ENCODE data around the gene NKAPL. TPM values are rescaled to one million over a fixed set of nuclear protein-coding genes. Genes with fewer than 3 reads are reported as not detected.

NKAPL gene
- total and polyA plus RNA-seq, 2 of the 8 experiments (the other 6 are each of a cell fraction or from before 2014, with no cell fraction given), result 0.08 TPM; not detected in 1

- H3K79me2 ChIP-seq (ENCODE audit: control insufficient read depth in 1 of 2, insufficient read depth in 2 of 2, low read length in 2 of 2), result peaks cover 0 to 20% of the 10 kb centered on the region in 2 experiments; a peak in 2 of 4 replicates
- H3K23me2 ChIP-seq (ENCODE audit: low read depth, low read length), result peaks cover 4% of the 10 kb centered on the region; the same call in 1 of the 2 replicates
- H3K56ac ChIP-seq (replicated peaks; ENCODE audit: insufficient read length, low read depth, low read length), result no peak overlapping the region
- H3K9me3 ChIP-seq (ENCODE audit: insufficient read depth in 2 of 2, low read depth in 1 of 2, low read length in 1 of 2), result no peaks in the 10 kb centered on the region
- no peak overlapping the region for H3K27ac ChIP-seq (ENCODE audit: low read depth, low read length)
- TF ChIP-seq RXRA (IDR thresholded peaks at IDR 0.05; ENCODE audit: insufficient read depth, low read depth, low read length) (0 out of 2 replicates have a peak, but pooled peaks have one; percentile 37), POLR2AphosphoS5 (IDR thresholded peaks at IDR 0.05; ENCODE audit: low read depth, low read length) (peak; percentile 77), TAF1 (IDR thresholded peaks at IDR 0.05; ENCODE audit: low read depth, low read length) (no peak)
- no peak overlapping the region for H2BK20ac ChIP-seq (ENCODE audit: low read length)
- H3K18ac ChIP-seq (ENCODE audit: extremely low read depth, low read length), result no peak overlapping the region
- peak overlapping the region in 2 of 4 experiments; percentile 44 to 71; a peak in 2 of 7 replicates for H3K9ac ChIP-seq (replicated peaks in 1 of 4; ENCODE audit: extremely low read depth in 1 of 4, low read depth in 3 of 4, low read length in 3 of 4)
- no peak for DNase-seq (ENCODE audit: low read depth in 1 of 2, low spot score in 2 of 2)
- peak overlapping the region; percentile 70 to 99 (median 98) for H3K4me3 ChIP-seq (ENCODE audit: extremely low read depth in 1 of 4, insufficient read depth in 2 of 4, low read depth in 3 of 4, low read length in 4 of 4)
- no peak overlapping the region for H4K91ac ChIP-seq (replicated peaks; ENCODE audit: insufficient read length, low read length)
- H3K23ac ChIP-seq (ENCODE audit: insufficient read length), result no peak overlapping the region
- H2AFZ ChIP-seq (ENCODE audit: low read length), result peak overlapping the region; percentile 92; the same call in 1 of the 2 replicates
- no peak overlapping the region for H2AK5ac ChIP-seq (ENCODE audit: low read depth, low read length)
- no peak overlapping the region for H3K14ac ChIP-seq (ENCODE audit: insufficient read length)
- no peaks in the 10 kb centered on the region for H3K4me1 ChIP-seq (replicated peaks in 1 of 4; ENCODE audit: control insufficient read depth in 3 of 4, insufficient read depth in 4 of 4, low read length in 3 of 4)
- H4K5ac ChIP-seq (ENCODE audit: insufficient read length, low read depth, low read length), result no peak overlapping the region
- H2BK15ac ChIP-seq (ENCODE audit: low read length), result no peak overlapping the region
- 44% methylated on average over 9 of the region's 9 CpGs; no CpG with 5 or more reads in 1 of the 2 experiments for WGBS, 2 experiments (ENCODE audit: extremely low coverage in 1 of 2, insufficient coverage in 1 of 2, insufficient read length in 1 of 2, insufficient replicate concordance in 2 of 2, low coverage in 1 of 2, low lambda C conversion rate in 2 of 2, missing lambda C conversion rate in 1 of 2)
- H2BK120ac ChIP-seq (replicated peaks; ENCODE audit: low read depth, low read length), result no peak overlapping the region
- peak overlapping the region; percentile 84 to 86 for H3K4me2 ChIP-seq (ENCODE audit: insufficient read depth in 1 of 2, low read depth in 2 of 2, low read length in 2 of 2)
- H4K8ac ChIP-seq (ENCODE audit: extremely low read depth, insufficient read depth, low read length), result no peak overlapping the region
- H2BK5ac ChIP-seq (ENCODE audit: low read depth, low read length), result 0 out of 2 replicates have a peak overlapping the region, but pooled peaks have one; percentile 11
- peaks cover 6 to 31% (median 21%) of the 10 kb centered on the region in 4 experiments for H3K27me3 ChIP-seq (replicated peaks in 1 of 4; ENCODE audit: control insufficient read depth in 3 of 4, extremely low read depth in 1 of 4, insufficient read depth in 3 of 4, low read length in 3 of 4)
- H3K36me3 ChIP-seq (ENCODE audit: control insufficient read depth in 2 of 4, insufficient read depth in 4 of 4, low read length in 3 of 4), result peaks cover 9 to 22% (median 20%) of the 10 kb centered on the region in 4 experiments
- no peak for FAIRE-seq
- H4K20me1 ChIP-seq (replicated peaks in 1 of 2; ENCODE audit: control insufficient read depth in 1 of 2, insufficient read depth in 2 of 2, low read length in 2 of 2), result peaks cover 0 to 3% of the 10 kb centered on the region in 2 experiments
- POLR2A ChIA-PET (ENCODE audit: partially characterized antibody), result interaction anchor here (0.7 to 1.5 kb wide), 2 partner anchors 83 to 87 kb away, joined by 3 to 5 read pairs; partner anchors contain the start of gene ZKSCAN8
- H3K4ac ChIP-seq (replicated peaks; ENCODE audit: insufficient read length, low read depth, low read length), result no peak overlapping the region
- H3K79me1 ChIP-seq (ENCODE audit: low read depth, low read length), result no peaks in the 10 kb centered on the region
- no peak overlapping the region for H2BK12ac ChIP-seq (ENCODE audit: low read depth, low read length)
- CTCF ChIA-PET (ENCODE audit: partially characterized antibody), result interaction anchor here (1.0 to 1.3 kb wide), 2 partner anchors 76 to 131 kb away, joined by 3 read pairs; no protein-coding TSS in a partner anchor
Observed at GRCh38 chr6:28224131-28225055, 34.7 kb upstream of the NKAPL start.

All from H1 (cell line).